NCI-H187 treated with DMSO at 0.1 percent for 48 hours (cell line): ENCODE data around the gene NVL.
"Not testable (repeated sequence)": the region's sequence is repeated elsewhere in the genome, so short reads cannot be mapped to it uniquely, and the experiment has no call there.

Experiments used
- DNase-seq: peaks from one replicate; lab custom pipeline; 2025; lab: John Stamatoyannopoulos, UW

The NVL gene

DNA sequence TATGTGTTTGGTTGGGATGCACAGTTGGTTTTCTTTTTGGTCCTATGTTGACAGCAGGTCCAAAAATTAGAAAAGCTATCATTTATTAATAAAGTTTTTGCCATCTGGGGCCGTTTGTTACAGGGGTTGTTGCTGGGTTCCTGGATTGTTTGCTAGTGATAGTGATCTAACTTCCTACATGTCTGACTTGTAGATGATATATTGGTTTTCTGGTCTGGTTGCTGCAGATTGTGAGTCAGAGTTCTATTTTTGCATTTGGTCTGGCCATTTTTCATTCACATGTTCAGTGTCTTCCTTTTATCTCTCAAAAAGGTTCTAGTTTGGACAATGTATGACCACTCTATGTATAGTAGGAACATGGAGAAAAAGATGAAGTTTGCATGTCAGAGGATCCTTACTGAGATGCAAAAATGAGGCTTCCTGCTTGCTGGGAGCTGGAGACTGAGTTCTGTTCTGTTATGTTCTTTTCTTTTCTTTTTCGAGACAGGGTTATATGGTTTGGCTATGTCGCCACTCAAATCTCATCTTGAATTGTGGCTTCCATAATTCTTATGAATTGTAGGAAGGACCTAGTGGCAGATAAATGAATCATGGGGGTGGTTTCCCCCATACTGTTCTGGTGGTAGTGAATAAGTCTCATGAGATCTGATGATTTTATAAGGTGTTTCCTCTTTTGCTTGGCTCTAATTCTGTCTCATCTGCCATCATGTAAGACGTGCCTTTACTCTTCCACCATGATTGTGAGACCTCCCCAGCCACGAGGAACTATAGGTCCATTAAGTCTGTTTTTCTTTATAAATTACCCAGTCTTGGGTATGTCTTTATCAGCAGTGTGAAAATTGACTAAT, 4.2 kb upstream of the NVL start:
- DNase-seq: no peak

DNA sequence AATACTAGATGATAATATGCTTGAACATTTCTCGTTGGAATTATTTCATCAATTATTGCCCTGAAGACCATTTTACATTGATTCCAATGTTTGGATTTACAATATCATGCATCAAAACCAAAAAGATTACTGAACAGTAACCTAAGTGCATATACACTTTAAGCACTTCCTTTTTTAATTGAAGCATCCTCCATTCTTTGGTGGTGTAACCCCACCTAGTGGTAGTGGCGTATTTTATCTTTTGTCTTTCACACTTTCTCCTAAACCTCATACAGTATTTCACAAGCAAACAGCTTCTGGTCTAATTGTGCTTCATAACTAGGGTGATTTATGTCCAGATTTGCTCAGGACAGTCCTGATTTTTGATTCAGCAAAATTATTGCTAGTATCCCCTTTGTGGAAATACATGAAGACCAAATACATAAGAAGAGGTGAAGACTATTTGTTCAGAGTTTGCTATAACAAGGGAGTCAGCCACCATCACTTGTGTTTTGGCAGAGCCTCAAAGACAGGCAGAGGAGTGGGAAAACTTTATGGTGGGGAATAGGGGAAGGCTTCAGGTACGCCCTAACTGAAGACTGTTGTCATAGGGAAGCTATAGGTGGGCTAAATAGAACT, 3.4 kb upstream of the NVL start:
- peak; percentile 1 for DNase-seq

DNA sequence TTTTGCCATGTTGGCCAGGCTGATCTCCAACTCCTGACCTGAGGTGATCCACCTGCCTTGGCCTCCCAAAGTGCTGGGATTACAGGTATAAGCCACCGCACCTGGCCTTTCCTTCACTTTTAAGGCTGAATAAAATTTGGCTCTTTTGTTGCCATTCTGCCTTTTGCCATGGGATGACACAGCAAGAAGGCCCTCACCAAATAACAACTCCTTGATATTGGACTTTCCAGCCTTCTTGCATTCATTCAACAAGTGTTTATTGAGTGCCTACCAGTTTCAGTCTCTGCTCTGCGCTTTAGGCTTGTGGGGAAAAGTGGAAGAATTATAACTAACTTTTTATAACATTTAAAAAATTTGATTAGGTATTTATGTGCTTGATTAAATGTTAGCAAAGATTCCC, 1.9 kb upstream of the NVL start:
- no peak for DNase-seq

DNA sequence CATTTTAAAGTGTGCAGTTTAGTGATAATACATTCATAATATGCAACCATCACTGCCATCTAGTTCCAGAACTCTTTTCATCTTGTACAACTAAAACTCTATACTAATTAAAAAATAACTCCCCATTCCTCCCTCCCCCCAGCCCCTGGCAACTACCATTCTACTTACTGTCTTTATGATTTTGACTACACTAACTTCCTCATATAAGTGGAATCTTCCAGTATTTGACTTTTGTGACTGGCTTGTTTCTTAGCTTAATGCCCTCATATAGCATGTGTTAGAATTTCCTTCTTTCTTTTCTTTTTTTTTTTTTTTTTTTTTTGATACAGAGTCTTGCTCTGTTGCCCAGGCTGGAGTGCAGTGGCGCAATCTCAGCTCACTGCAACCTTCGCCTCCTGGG, 1.4 kb upstream of the NVL start:
- DNase-seq: no peak

DNA sequence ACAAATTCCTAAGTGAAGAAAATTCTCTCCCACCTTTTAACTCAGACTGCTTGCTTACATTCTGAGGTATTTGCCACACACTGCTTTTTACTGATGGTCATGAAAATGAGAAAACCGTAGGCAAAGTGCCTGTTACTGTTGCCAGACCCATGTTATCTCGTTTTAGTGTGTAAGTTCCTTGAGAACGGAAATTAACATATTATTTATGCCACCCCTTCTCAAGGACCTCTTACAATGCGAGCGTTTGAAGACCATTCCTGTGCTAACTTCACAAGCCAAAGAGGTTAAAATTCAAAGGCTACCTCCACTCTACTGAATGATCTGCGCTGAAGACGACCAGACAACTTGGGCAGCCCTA, 509 bp downstream of the NVL start:
- DNase-seq: no peak

DNA sequence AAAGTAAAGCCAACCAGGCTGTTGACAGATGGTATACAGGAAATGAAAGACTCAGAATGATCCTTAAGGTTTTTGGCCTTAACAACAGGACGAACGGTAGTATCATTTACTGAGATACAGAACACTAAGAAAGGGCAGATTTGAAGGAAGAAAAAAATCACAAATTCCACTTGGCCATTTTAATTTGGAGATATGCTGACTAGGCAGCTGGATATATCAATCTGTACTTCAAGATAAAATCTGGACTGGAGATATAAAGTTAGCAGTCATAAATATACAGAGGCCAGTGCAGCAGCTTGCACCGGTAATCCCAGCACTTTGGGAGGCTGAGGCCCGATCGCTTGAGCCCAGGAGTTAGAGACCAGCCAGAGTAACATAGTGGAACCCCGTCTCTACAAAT, 1.3 kb downstream of the NVL start:
- no peak for DNase-seq

DNA sequence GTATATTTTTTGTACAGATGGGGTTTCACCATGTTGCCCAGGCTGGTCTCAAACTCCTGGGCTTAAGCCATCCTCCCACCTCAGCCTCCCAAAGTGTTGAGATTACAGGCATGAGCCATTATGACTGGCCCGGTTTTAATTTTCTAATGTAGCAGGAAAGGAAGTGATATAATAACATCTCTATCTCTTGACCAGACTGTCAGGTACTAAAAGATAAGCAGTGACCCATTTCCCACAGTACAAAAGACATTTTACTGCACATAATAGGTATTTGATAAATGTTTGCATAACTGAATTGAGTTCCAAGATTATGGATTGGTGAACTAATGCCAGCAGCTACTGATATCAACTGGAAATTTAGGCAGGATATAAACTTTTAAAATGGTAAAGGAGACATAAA, 4.0 kb downstream of the NVL start:
- DNase-seq: no peak

DNA sequence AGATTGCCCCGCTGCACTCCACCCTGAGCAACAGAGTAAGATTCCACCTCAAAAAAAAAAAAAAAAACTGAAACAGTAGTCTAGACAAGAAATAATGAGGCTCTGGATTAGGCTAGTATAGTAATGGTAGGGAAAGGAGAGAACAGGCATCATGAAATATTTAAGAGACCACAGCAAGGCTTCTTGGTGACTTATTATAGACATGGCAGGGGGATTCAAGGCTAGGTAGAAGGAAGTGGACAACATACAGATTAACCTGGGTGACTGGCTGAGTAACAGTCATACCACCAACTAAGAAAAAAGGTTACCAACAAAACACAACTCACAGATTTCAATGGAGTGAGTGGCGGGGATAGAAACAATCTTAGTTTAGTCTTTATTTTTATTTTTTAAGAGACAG, 8.3 kb downstream of the NVL start:
- DNase-seq: no peak

DNA sequence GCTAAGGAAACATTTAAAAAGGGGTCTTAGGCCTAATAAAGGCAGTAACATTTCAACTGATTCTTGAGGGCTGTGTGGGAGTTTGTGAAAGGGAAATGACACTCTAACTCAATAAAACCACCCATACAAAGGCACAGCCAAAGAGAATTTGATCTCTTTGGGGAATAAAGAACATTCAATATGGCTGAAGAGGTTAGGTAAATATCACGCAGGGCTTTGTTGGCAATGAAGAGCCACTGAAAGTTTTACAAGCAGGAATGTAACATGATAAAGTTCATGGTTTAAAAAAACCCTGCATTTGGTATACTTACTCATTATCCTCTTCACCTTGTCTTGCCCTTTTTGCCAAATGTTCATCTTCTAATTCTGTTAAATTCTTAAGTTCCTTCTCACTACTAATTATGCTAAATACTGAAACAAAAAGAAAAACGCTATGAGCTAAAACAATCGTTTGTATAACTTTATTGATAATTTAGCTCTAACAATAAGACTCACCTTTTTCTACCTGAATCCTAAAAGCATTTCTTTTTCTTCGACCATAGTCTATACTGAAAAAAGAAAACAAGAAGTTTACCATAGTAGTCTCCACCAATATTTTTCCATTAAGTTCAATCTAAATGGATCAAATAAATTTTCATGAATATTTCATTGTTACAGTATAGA, 12.5 kb downstream of the NVL start:
- peak; percentile 48 for DNase-seq

DNA sequence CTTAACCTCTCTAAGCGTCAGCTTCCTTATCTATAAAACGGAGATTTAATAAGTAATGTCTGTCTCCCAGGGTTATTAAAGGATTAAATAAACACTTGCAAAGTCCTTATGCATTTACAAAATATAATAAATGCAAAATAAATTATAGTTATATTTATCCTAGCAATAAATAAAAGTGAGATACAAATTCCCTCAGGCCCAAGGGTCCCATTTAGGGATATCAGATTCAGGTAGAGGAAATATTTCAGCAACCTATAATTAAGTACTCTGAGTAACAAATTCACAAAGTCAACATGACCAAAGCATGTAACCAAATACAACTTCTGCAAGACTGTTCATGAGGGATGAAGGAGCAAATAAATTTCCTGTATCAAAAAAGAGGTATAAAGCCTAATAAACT, 17.9 kb downstream of the NVL start:
- DNase-seq: no peak

DNA sequence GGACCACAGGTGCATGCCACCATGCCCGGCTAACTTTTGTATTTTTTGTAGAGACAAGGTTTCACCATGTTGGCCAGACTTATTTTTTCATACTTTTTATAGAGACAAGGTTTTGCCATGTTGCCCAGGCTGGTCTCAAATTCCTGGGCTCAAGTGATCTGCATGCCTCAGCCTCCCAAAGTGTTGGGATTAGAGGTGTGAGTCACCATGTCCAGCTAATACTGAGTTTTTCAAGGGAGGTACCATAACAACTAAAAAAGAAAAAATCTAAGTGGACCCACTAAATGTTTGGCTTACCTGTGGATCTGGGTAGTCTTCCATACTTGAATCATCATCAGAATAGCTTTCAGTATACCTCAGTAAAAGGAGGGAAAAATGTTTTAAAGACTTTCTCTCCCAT, 18.5 kb downstream of the NVL start:
- DNase-seq: not testable (repeated sequence)

DNA sequence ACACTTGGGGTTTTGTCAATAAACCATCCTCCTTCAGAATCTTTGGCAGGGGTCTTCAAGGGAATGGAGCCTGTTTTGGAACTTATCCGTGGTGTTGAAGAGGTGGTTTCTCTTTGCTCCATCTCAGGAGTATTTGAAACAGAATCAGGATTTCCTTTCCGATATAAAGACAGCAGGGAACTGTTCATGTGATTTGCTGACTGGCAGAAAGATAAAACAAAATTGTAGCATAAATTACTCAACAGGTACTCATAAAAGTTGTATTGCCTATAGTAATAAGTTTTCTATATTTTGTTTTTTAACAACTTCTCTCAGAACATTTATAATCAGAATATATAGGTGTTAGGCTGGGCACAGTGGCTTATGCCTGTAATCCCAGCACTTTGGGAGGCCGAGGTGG, 21.9 kb downstream of the NVL start:
- no peak for DNase-seq

DNA sequence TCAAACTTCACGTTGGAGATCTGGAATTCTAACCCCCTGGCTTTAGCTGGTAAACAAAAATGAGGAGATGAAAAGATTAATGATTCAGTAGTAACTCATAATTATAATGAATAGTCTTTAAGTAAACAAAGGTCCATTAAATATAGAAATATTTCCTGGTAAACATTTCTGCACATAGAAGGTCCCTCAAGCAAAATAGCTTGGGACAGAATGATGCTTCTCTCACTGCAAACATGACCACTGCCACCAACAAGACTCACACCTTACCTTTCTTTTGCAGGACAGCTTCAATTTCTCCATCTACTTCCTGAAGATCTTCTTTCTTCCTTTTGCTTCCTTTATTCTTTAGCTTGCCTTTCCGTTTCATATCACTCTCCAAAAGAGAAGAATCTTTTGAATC, 25.2 kb downstream of the NVL start:
- DNase-seq: no peak

DNA sequence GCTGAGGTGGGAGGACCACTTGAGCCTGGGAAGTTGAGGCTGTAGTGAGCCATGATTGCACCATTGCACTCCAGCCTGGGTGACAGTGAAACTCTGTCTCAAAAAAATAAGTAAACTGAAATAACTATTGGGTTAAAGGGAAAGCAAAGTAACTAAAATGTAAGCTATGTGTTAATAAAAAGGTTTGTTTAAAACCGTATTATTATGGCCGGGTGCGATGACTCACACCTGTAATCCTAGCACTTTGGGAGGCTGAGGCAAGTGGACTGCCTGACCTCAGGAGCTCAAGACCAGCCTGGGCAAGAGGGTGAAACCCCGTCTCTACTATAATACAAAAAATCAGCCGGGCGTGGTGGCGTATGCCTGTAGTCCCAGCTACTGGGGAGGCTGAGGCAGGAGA, 27.0 kb downstream of the NVL start:
- no peak for DNase-seq

DNA sequence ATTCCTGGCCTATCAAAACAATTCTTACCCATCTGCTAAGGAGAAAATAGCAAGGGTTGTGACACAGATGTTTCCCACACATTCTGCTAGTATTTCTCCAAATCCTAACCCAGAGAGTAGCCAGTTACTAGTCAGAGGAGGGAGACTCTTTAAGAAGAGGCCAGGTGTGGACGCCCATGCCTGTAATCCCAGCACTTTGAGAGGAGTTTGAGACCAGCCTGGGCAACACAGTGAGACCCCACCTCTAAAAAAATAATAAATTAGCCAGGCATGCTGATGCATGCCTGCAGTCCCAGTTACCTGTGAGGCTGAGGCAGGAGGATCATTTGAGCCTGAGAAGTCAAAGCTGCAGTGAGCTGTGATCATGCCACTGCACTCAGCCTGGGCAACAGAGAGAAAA, 28.6 kb downstream of the NVL start:
- no peak for DNase-seq

DNA sequence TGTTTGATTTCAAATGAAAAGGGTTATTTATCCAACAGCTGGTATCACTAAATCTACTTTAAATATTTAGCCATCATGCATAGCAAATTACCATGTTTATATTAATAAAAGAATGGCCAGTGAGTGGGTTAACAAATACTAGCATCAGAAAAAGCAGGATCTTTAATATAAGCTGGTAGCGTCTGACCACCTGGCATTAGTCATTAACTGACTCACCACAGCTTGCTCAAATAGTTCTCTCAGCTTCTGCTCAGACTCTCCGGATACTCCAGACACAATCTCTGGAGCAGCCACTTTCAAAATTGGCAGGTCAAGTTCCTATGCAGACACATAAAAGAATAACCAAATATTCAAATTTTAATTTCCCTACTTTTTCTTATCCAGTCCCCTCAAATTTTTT, 29.6 kb downstream of the NVL start:
- DNase-seq: no peak

DNA sequence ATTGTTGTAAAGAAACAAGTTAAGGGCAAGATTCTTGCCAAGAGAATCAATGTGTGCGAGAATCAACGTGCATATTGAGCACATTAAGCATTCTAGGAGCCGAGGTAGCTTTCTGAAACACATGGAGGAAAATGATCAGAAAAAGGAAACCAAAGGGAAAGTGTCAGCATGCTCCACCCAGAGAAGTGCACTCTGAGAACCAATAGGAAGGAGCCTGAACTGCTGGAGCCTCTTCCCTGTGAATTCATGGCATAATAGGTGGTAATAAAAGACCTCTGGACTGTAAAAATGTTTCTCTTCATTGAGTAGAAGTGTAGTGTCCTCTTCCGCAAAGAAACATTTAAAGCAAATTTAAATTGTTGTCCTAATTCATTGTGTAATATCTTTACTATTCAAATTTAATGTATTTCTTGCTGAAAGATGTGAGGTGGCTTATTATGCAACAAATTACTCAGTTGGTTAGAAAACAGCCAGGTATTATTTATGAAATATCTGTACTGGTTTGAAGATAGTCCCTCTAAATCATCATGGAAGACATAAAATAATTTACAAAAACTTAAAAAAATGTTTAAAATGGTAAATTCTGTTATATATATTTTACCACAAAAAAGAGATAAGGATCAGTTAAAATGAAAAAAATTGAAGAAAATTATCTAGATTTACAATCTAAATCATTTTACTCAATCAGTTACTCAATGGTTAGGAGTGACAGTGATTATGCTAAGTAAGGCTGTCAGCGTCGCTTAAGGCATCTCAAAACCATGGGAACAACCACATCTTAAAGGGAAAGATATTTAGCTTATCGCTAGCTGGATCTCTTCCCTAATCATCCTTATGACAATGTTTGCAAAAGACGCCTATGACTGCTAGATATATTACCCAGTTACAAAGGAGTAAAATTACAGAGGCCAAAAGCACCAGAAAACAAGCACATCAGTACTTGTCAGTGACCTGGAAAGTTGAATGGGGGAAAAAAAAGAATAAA, 31.3 kb downstream of the NVL start:
- DNase-seq: no peak

DNA sequence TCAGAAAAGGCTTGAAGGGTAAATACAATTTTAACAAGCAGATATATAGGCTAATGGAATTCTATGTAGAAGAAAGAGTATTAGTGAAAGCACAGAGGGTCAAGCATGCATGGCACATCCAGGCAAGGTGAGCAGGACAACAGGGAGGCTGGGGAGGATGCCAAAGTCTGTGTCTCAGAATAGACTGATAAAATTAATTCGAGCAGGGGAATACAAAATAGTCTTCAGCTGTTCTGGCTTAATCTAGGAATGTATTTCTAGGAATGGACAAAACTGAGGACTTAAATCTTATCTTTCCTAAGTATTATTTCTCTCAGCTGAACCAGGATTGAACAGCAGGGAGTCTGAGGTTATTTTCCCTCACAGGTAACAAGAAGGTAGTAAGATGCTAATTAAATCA, 35.2 kb downstream of the NVL start:
- no peak for DNase-seq

DNA sequence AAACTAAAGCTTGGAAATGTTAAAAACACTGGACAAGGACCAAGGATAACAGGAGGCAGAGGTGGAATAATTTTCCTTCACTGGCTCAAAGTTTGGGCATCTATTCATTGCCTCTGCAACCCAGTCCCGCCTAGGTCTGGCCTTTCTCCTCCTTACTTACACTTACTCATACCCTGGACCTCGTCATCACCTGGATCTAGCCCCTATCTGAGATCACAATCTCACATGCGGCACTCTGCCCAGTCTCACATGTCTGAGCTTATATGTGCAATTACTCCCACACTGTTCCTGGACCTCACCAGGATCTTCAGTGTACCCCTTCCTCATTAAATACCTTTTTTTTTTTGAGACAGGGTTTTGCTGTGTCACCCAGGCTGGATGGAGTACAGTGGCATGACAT, 37.6 kb downstream of the NVL start:
- no peak for DNase-seq

DNA sequence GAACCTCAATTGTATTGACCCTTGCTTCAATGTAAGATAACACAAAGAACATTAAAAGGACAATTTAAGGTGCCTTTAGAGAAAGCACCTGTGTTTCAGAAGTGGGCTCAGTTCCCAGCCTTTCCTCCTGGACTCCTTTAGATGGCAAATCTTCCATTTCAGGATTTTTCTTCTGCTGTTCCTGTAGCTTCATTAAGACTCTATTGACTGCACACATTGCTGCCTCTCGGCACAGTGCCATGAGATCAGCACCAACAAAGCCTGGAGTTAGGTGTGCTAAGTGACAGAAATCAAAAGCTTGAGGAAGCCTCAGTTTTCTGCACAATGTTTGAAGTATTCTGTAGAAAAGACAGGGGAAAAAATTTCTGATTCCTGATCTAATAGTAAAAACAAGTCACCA, 40.6 kb downstream of the NVL start:
- DNase-seq: no peak

DNA sequence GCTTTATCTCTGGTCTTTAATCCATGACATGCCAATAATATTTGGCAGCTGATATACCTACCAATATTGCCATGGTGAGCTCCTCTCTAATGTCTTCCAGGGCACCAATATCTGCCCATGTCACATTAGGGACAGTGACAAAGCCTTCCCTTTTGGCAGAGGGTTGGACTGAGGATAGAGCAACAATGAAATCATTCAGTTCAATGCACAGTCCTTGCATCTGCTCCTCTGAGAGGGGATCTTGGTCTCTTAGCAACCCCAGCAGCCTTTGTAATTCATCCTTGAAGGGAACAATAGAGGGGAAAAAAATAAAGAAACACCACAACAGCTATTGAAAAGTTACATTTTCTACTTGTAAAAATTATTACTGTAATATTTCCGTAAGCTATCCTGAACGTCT, 42.3 kb downstream of the NVL start:
- DNase-seq: no peak

DNA sequence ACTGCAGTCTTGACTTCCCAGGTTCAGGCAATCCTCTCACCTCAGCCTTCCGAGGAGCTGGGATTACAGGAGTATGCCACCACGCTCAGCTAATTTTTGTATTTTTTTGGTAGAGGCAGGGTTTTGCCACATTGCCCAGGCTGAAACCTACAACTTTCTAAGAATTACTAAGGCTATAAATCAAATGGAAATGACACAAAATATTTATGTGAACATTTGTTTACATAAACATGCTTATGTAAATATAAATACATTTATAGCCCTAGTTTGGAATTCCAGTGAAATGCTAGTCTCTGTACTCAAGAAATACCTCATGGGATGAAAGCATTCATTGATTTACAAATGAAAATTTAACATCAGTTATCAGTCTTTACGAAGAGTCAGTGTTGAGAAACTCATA, 47.8 kb downstream of the NVL start:
- DNase-seq: no peak
